Activated T-helper 1 cell treated with Interleukin-2 at 50 U/mL for 16 hours (primary cell): ENCODE measurements around the gene IQCC.
"Not testable (repeated sequence)": the region's sequence is repeated elsewhere in the genome, so short reads cannot be mapped to it uniquely, and the experiment has no call there.

Experiments
- DNase-seq: peaks from one replicate; pipeline ENCODE4 v3.0.0-alpha.2; 2020; ENCODE audit warnings: low read depth

IQCC gene

GRCh38 chr1:32205401-32206370, at the start of gene IQCC:
Gene IQCC, plus strand, starts transcription at chr1:32205671. Its CDS starts 11 bp downstream, at chr1:32205682.
- peak; percentile 77 for DNase-seq

GRCh38 chr1:32159189-32159588, 46.3 kb upstream of the IQCC start:
- no peak for DNase-seq

- no peak for DNase-seq
These were observed 42.1 kb upstream of the IQCC start for GRCh38 chr1:32163405-32163804.

- DNase-seq = not testable (repeated sequence)
These were observed 39.8 kb upstream of the IQCC start for GRCh38 chr1:32165633-32166032.

- no peak for DNase-seq
These were observed 34.5 kb upstream of the IQCC start for GRCh38 chr1:32170991-32171390.

- no peak for DNase-seq
These were observed 32.7 kb upstream of the IQCC start for GRCh38 chr1:32172621-32173245.

- DNase-seq = no peak
These were observed 26.9 kb upstream of the IQCC start for GRCh38 chr1:32178380-32179192.

GRCh38 chr1:32179193-32179442, 26.4 kb upstream of the IQCC start:
- no peak for DNase-seq

- DNase-seq = peak; percentile 81
These were observed 25.9 kb upstream of the IQCC start, which contains the start of gene TXLNA for GRCh38 chr1:32179443-32180185. Gene TXLNA, plus strand, starts transcription at chr1:32179675. Its CDS starts 671 bp downstream, at chr1:32180346.

- no peak for DNase-seq
These were observed 25.0 kb upstream of the IQCC start for GRCh38 chr1:32180186-32181060.

GRCh38 chr1:32181065-32181464, 24.4 kb upstream of the IQCC start:
- no peak for DNase-seq

- no peak for DNase-seq
These were observed 23.9 kb upstream of the IQCC start for GRCh38 chr1:32181563-32181962.

GRCh38 chr1:32182060-32182459, 23.4 kb upstream of the IQCC start:
- no peak for DNase-seq

GRCh38 chr1:32184650-32185049, 20.8 kb upstream of the IQCC start:
- no peak for DNase-seq

- DNase-seq = no peak
These were observed 19.4 kb upstream of the IQCC start for GRCh38 chr1:32186077-32186476.

GRCh38 chr1:32186491-32186890, 19.0 kb upstream of the IQCC start:
- no peak for DNase-seq

GRCh38 chr1:32187850-32188249, 17.6 kb upstream of the IQCC start:
- no peak for DNase-seq

GRCh38 chr1:32192220-32192948, 13.1 kb upstream of the IQCC start:
- no peak for DNase-seq

GRCh38 chr1:32194984-32195383, 10.5 kb upstream of the IQCC start:
- DNase-seq = no peak

GRCh38 chr1:32195531-32195930, 9.9 kb upstream of the IQCC start:
- no peak for DNase-seq
